Spinal cord (tissue), 10 donors: Measurements from ENCODE around the gene SNX4. TPM values are rescaled to one million over a fixed set of nuclear protein-coding genes. Genes with fewer than 3 reads are reported as not detected.
"Not testable (repeated sequence)": the region's sequence is repeated elsewhere in the genome, so short reads cannot be mapped to it uniquely, and the experiment has no call there.

Source experiments
- DNase-seq, 6 donors: peaks; one replicate each; pipeline versions ENCODE4 v3.0.0 to v3.0.0-alpha.2; 2013 to 2015; ENCODE audit warnings: low spot score in 6 of 6, low read depth in 4 of 6
- H3K27ac ChIP-seq: one replicate; pipeline ENCODE4 v1.5.1; 2013; ENCODE audit warnings: low read depth, low read length, control low read depth
- H3K27me3 ChIP-seq: one replicate; pipeline ENCODE4 v1.6.1; 2013; ENCODE audit warnings: low read length; ENCODE audit not compliant: control insufficient read depth, insufficient read depth
- H3K36me3 ChIP-seq: one replicate; pipeline ENCODE4 v1.6.1; 2013; ENCODE audit warnings: low read length; ENCODE audit not compliant: control insufficient read depth, insufficient read depth
- H3K4me1 ChIP-seq: one replicate; pipeline ENCODE4 v1.6.1; 2013; ENCODE audit warnings: low read length; ENCODE audit not compliant: control insufficient read depth, insufficient read depth
- H3K4me3 ChIP-seq: one replicate; pipeline ENCODE4 v1.5.1; 2013; ENCODE audit warnings: low read depth, low read length, control low read depth
- H3K9me3 ChIP-seq: one replicate; pipeline ENCODE4 v1.6.1; 2013; ENCODE audit warnings: low read length; ENCODE audit not compliant: control insufficient read depth, insufficient read depth
- whole genome bisulfite sequencing: methylation state at CpG from one replicate; pipeline ENCODE4 v1.1.5; 2013; ENCODE audit warnings: missing lambda C conversion rate; ENCODE audit not compliant: insufficient coverage; 5-methylcytosine and 5-hydroxymethylcytosine counted together
- polyA plus RNA-seq, 2 donors: library from polyadenylated mRNA; unstranded; fragments of 120-200 nt; gene quantifications; one replicate each; pipeline ENCODE4 v1.2.1, GENCODE V29; 2013; ENCODE audit not compliant: insufficient read length in 2 of 2
- total RNA-seq, 2 donors: library from RNA; depleted of rRNA in 1 of 2; stranded (reverse); fragments of 120-200 nt in 1 of 2; fragments of >200 nt in 1 of 2; gene quantifications; one replicate each; pipeline versions ENCODE4 v1.2.3 to v1.2.4, GENCODE V29; 2013 to 2014
- donor health status: healthy.

Gene SNX4
- total and polyA plus RNA-seq, 4 donors = 44.7 to 63.4 (median 53.3) TPM

- H3K4me1 ChIP-seq = no peaks in the 10 kb centered on the region
- WGBS = no CpG with 5 or more reads among the region's 1 CpG
These were observed 8.4 kb downstream of the SNX4 start for GRCh38 chr3:125511420-125512118.

GRCh38 chr3:125507128-125507527, 12.9 kb downstream of the SNX4 start:
- 100% methylated on average over 1 of the region's 3 CpGs for WGBS
- peaks cover 3% of the 10 kb centered on the region for H3K9me3 ChIP-seq
- peaks cover 14% of the 10 kb centered on the region for H3K36me3 ChIP-seq
- no peaks in the 10 kb centered on the region for H3K4me1 ChIP-seq
- no peak overlapping the region for H3K4me3 ChIP-seq
- no peak overlapping the region for H3K27ac ChIP-seq
- DNase-seq = no peak
- no peaks in the 10 kb centered on the region for H3K27me3 ChIP-seq

More at GRCh38 chr3:125511420-125512118, 8.4 kb downstream of the SNX4 start:
- no peak for DNase-seq
- Histone ChIP-seq H3K9me3 (peaks cover 3% of the 10 kb centered on the region), H3K4me3 (no peak overlapping the region), H3K27ac (no peak overlapping the region), H3K36me3 (peaks cover 20% of the 10 kb centered on the region), H3K27me3 (no peaks in the 10 kb centered on the region)

- H3K27ac ChIP-seq = no peak overlapping the region
- H3K36me3 ChIP-seq = peaks cover 8% of the 10 kb centered on the region
- H3K9me3 ChIP-seq = no peaks in the 10 kb centered on the region
- H3K4me3 ChIP-seq = no peak overlapping the region
- DNase-seq = no peak
- H3K27me3 ChIP-seq = no peaks in the 10 kb centered on the region
- H3K4me1 ChIP-seq = no peaks in the 10 kb centered on the region
These were observed 21.4 kb downstream of the SNX4 start for GRCh38 chr3:125498630-125499029.

- Histone ChIP-seq H3K27ac (no peak overlapping the region), H3K4me1 (no peaks in the 10 kb centered on the region)
- WGBS = no CpG with 5 or more reads among the region's 2 CpGs
These were observed 23.3 kb downstream of the SNX4 start for GRCh38 chr3:125496701-125497100.

GRCh38 chr3:125482406-125482805, 37.6 kb downstream of the SNX4 start:
- Histone ChIP-seq H3K36me3 (peaks cover 9% of the 10 kb centered on the region), H3K4me1 (no peaks in the 10 kb centered on the region), H3K27ac (no peak overlapping the region), H3K9me3 (no peaks in the 10 kb centered on the region), H3K27me3 (no peaks in the 10 kb centered on the region), H3K4me3 (no peak overlapping the region)
- WGBS = no CpG with 5 or more reads among the region's 1 CpG
- no peak for DNase-seq

More at GRCh38 chr3:125496701-125497100, 23.3 kb downstream of the SNX4 start:
- no peak for DNase-seq
- H3K9me3 ChIP-seq = no peaks in the 10 kb centered on the region
- no peaks in the 10 kb centered on the region for H3K27me3 ChIP-seq
- H3K36me3 ChIP-seq = peaks cover 13% of the 10 kb centered on the region
- H3K4me3 ChIP-seq = no peak overlapping the region

- H3K4me1 ChIP-seq = no peaks in the 10 kb centered on the region
- H3K27me3 ChIP-seq = no peaks in the 10 kb centered on the region
- H3K36me3 ChIP-seq = peaks cover 9% of the 10 kb centered on the region
- H3K9me3 ChIP-seq = no peaks in the 10 kb centered on the region
- DNase-seq = no peak
- H3K27ac ChIP-seq = no peak overlapping the region
- H3K4me3 ChIP-seq = no peak overlapping the region
- 75% methylated on average over 2 of the region's 2 CpGs for WGBS
These were observed 38.2 kb downstream of the SNX4 start for GRCh38 chr3:125481786-125482185.

- H3K27ac ChIP-seq, H3K4me3 ChIP-seq, H3K27me3 ChIP-seq, H3K4me1 ChIP-seq, H3K9me3 ChIP-seq, H3K36me3 ChIP-seq, DNase-seq: not testable (repeated sequence)
- 97% methylated on average over 6 of the region's 9 CpGs for WGBS
These were observed 38.6 kb downstream of the SNX4 start for GRCh38 chr3:125481375-125481759.

- no peaks in the 10 kb centered on the region for H3K9me3 ChIP-seq
- no peak overlapping the region for H3K4me3 ChIP-seq
- DNase-seq = peak in 1 of 6 donors; percentile 1
- H3K4me1 ChIP-seq = no peaks in the 10 kb centered on the region
- H3K27ac ChIP-seq = no peak overlapping the region
- peaks cover 11% of the 10 kb centered on the region for H3K36me3 ChIP-seq
- no peaks in the 10 kb centered on the region for H3K27me3 ChIP-seq
- WGBS = 88% methylated on average over 2 of the region's 2 CpGs
These were observed 39.2 kb downstream of the SNX4 start for GRCh38 chr3:125480656-125481374.

- DNase-seq = no peak
- Histone ChIP-seq H3K27ac (no peak overlapping the region), H3K4me1 (no peaks in the 10 kb centered on the region), H3K36me3 (peaks cover 15% of the 10 kb centered on the region), H3K9me3 (no peaks in the 10 kb centered on the region), H3K4me3 (no peak overlapping the region), H3K27me3 (no peaks in the 10 kb centered on the region)
- WGBS = no CpG with 5 or more reads among the region's 4 CpGs
These were observed 40.9 kb downstream of the SNX4 start for GRCh38 chr3:125479091-125479490.

- Histone ChIP-seq H3K4me1 (no peaks in the 10 kb centered on the region), H3K27ac (no peak overlapping the region), H3K36me3 (peaks cover 15% of the 10 kb centered on the region), H3K4me3 (no peak overlapping the region), H3K9me3 (no peaks in the 10 kb centered on the region), H3K27me3 (no peaks in the 10 kb centered on the region)
- WGBS = no CpG with 5 or more reads among the region's 2 CpGs
- DNase-seq = no peak
These were observed 41.7 kb downstream of the SNX4 start for GRCh38 chr3:125478326-125478725.
